Gastrocnemius medialis (tissue), 4 donors: Measurements from ENCODE around the gene DUSP12.

ENCODE experiments used
- CTCF ChIP-seq, 5 experiments: fragments of 450-650 bp in 3 of 5; fragments of 200-600 bp in 2 of 5; sonication (generic) in 2 of 5; IDR thresholded peaks in 4 of 5; conservative IDR thresholded peaks in 1 of 5; 1 replicate in 4 of 5; 2 replicates in 1 of 5; pipeline ENCODE4 v1.5.1; 2016 to 2019; ENCODE audit warnings: antibody characterized with exemption in 5 of 5, mild to moderate bottlenecking in 3 of 5, moderate library complexity in 3 of 5
- POLR2A ChIP-seq, 2 donors: fragments of 450-650 bp; IDR thresholded peaks; one replicate each; pipeline ENCODE4 v1.6.1; 2017; ENCODE audit warnings: antibody characterized with exemption in 2 of 2, mild to moderate bottlenecking in 2 of 2, moderate library complexity in 2 of 2

GRCh38 chr1:161768986-161769672, 19.5 kb downstream of the DUSP12 start:
- TF ChIP-seq POLR2A (IDR thresholded peaks at IDR 0.05): no peak
- no peak for TF ChIP-seq CTCF (IDR thresholded peaks at IDR 0.05 in 4 of 5, conservative IDR thresholded peaks at IDR 0.05 in 1 of 5)
